ENCODE results near the gene TMEM40.

TMEM40 gene

GRCh38 chr3:12719541-12719940, 39.5 kb downstream of the TMEM40 start:
- H3K4me3 ChIP-seq (ENCODE audit: control insufficient read depth in 1 of 7, extremely low read depth in 1 of 7, insufficient read depth in 4 of 7, low read depth in 2 of 7, low read length in 6 of 7): peak overlapping the region in 3 of 7 experiments; percentile 31 to 49 (median 42)

DNA sequence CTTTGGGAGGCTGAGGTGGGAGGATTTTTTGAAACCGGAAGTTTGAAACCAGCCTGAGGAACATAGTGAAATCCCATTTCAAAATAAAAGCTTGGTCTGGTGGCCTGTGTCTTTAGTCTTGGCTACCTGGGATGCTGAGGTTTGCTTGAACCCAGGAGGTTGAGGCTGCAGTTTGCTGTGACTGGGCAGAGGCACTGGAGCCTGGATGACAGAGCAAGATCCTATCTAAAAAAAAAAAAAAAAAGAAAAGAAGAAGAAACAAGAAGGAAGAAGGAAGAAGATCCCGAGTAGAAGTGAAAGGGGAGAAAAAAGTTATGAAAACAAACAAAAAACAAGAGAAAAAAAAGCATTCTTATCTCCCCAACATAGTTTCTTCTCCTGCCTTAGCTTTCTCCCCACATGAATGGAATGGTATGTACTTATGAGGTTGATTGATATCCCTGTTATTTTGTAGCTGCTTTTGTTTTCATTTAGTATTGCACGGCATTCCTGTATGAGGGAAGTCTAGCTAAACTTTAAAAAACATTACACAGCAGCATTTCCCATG, 42.4 kb downstream of the TMEM40 start:
- ChIA-PET POLR2A (interaction anchor here (0.6 to 1.0 kb wide), 3 partner anchors 15 to 1887 kb away, joined by 3 to 4 read pairs (median 3); no protein-coding TSS in a partner anchor), CTCF (interaction anchor here (2.2 kb wide), 1 partner anchor 10 kb away, joined by 12 read pairs; no protein-coding TSS in a partner anchor)
- H3K27ac ChIP-seq (ENCODE audit: insufficient read depth in 1 of 2, low read depth in 1 of 2, low read length in 2 of 2, poor library complexity in 1 of 2, severe bottlenecking in 2 of 2): no peak overlapping the region
- no peaks in the 10 kb centered on the region for H3K9me3 ChIP-seq (ENCODE audit: control extremely low read depth in 1 of 5, control insufficient read depth in 4 of 5, insufficient read depth in 2 of 5, low read depth in 1 of 5, low read length in 4 of 5)
- H3K27me3 ChIP-seq (replicated peaks in 2 of 5; ENCODE audit: control insufficient read depth in 4 of 5, insufficient read depth in 5 of 5, low read length in 4 of 5): no peaks in the 10 kb centered on the region
- H3K36me3 ChIP-seq (ENCODE audit: control insufficient read depth in 4 of 4, insufficient read depth in 4 of 4, low read length in 3 of 4): no peaks in the 10 kb centered on the region
- peaks cover 0 to 8% (median 5%) of the 10 kb centered on the region in 4 experiments for H3K4me1 ChIP-seq (ENCODE audit: control extremely low read depth in 1 of 4, control insufficient read depth in 4 of 4, insufficient read depth in 4 of 4, low read length in 3 of 4)
- H3K4me3 ChIP-seq (ENCODE audit: control insufficient read depth in 1 of 7, extremely low read depth in 1 of 7, insufficient read depth in 4 of 7, low read depth in 2 of 7, low read length in 6 of 7): no peak overlapping the region
- 50% methylated on average over 1 of the region's 3 CpGs for WGBS (ENCODE audit: insufficient coverage)
- DNase-seq: no peak

More at GRCh38 chr3:12719541-12719940, 39.5 kb downstream of the TMEM40 start:
- H3K4me1 ChIP-seq (ENCODE audit: control extremely low read depth in 1 of 4, control insufficient read depth in 4 of 4, insufficient read depth in 4 of 4, low read length in 3 of 4): peaks cover 0 to 8% (median 5%) of the 10 kb centered on the region in 4 experiments
- POLR2A ChIA-PET: no interaction called here
- no peaks in the 10 kb centered on the region for H3K27me3 ChIP-seq (replicated peaks in 2 of 5; ENCODE audit: control insufficient read depth in 4 of 5, insufficient read depth in 5 of 5, low read length in 4 of 5)
- no peak for DNase-seq
- H3K9me3 ChIP-seq (ENCODE audit: control extremely low read depth in 1 of 5, control insufficient read depth in 4 of 5, insufficient read depth in 2 of 5, low read depth in 1 of 5, low read length in 4 of 5): no peaks in the 10 kb centered on the region
- 6% methylated on average over 3 of the region's 7 CpGs for WGBS (ENCODE audit: insufficient coverage)
- CTCF ChIA-PET: interaction anchor here (0.9 to 2.8 kb wide), 5 partner anchors 9 to 34 kb away, joined by 3 to 13 read pairs (median 5); no protein-coding TSS in a partner anchor
- H3K36me3 ChIP-seq (ENCODE audit: control insufficient read depth in 4 of 4, insufficient read depth in 4 of 4, low read length in 3 of 4): no peaks in the 10 kb centered on the region
- H3K27ac ChIP-seq (ENCODE audit: insufficient read depth in 1 of 2, low read depth in 1 of 2, low read length in 2 of 2, poor library complexity in 1 of 2, severe bottlenecking in 2 of 2): no peak overlapping the region

- DNase-seq: no peak
- Histone ChIP-seq H3K27me3 (replicated peaks in 2 of 5; ENCODE audit: control insufficient read depth in 4 of 5, insufficient read depth in 5 of 5, low read length in 4 of 5) (peaks cover 0 to 1% (median 0%) of the 10 kb centered on the region in 5 experiments), H3K4me1 (ENCODE audit: control extremely low read depth in 1 of 4, control insufficient read depth in 4 of 4, insufficient read depth in 4 of 4, low read length in 3 of 4) (no peaks in the 10 kb centered on the region), H3K4me3 (ENCODE audit: control insufficient read depth in 1 of 7, extremely low read depth in 1 of 7, insufficient read depth in 4 of 7, low read depth in 2 of 7, low read length in 6 of 7) (no peak overlapping the region), H3K27ac (ENCODE audit: insufficient read depth in 1 of 2, low read depth in 1 of 2, low read length in 2 of 2, poor library complexity in 1 of 2, severe bottlenecking in 2 of 2) (no peak overlapping the region), H3K36me3 (ENCODE audit: control insufficient read depth in 4 of 4, insufficient read depth in 4 of 4, low read length in 3 of 4) (no peaks in the 10 kb centered on the region), H3K9me3 (ENCODE audit: control extremely low read depth in 1 of 5, control insufficient read depth in 4 of 5, insufficient read depth in 2 of 5, low read depth in 1 of 5, low read length in 4 of 5) (no peaks in the 10 kb centered on the region)
- ChIA-PET CTCF (interaction anchor here (0.9 to 1.3 kb wide), 2 partner anchors 8 to 9 kb away, joined by 3 to 4 read pairs; no protein-coding TSS in a partner anchor), POLR2A (interaction anchor here (0.6 kb wide), 1 partner anchor 449 kb away, joined by 3 read pairs; no protein-coding TSS in a partner anchor)
- 100% methylated on average over 1 of the region's 4 CpGs for WGBS (ENCODE audit: insufficient coverage)
Observed at GRCh38 chr3:12714278-12714677, 44.8 kb downstream of the TMEM40 start.

- Histone ChIP-seq H3K36me3 (ENCODE audit: control insufficient read depth in 4 of 4, insufficient read depth in 4 of 4, low read length in 3 of 4) (no peaks in the 10 kb centered on the region), H3K4me3 (ENCODE audit: control insufficient read depth in 1 of 7, extremely low read depth in 1 of 7, insufficient read depth in 4 of 7, low read depth in 2 of 7, low read length in 6 of 7) (no peak overlapping the region), H3K9me3 (ENCODE audit: control extremely low read depth in 1 of 5, control insufficient read depth in 4 of 5, insufficient read depth in 2 of 5, low read depth in 1 of 5, low read length in 4 of 5) (no peaks in the 10 kb centered on the region), H3K27ac (ENCODE audit: insufficient read depth in 1 of 2, low read depth in 1 of 2, low read length in 2 of 2, poor library complexity in 1 of 2, severe bottlenecking in 2 of 2) (no peak overlapping the region), H3K27me3 (replicated peaks in 2 of 5; ENCODE audit: control insufficient read depth in 4 of 5, insufficient read depth in 5 of 5, low read length in 4 of 5) (peaks cover 0 to 3% (median 0%) of the 10 kb centered on the region in 5 experiments), H3K4me1 (ENCODE audit: control extremely low read depth in 1 of 4, control insufficient read depth in 4 of 4, insufficient read depth in 4 of 4, low read length in 3 of 4) (no peaks in the 10 kb centered on the region)
- POLR2A ChIA-PET: interaction anchor here (0.5 to 0.6 kb wide), 2 partner anchors 41 kb away, joined by 3 read pairs; no protein-coding TSS in a partner anchor
- WGBS (ENCODE audit: insufficient coverage): 86% methylated on average over 4 of the region's 4 CpGs
- no peak for DNase-seq
- CTCF ChIA-PET: interaction anchor here (1.5 kb wide), 1 partner anchor 10 kb away, joined by 6 read pairs; no protein-coding TSS in a partner anchor
Observed at GRCh38 chr3:12710062-12710461, 49.0 kb downstream of the TMEM40 start.

GRCh38 chr3:12709334-12709733, 49.7 kb downstream of the TMEM40 start:
- DNase-seq: no peak
- H3K36me3 ChIP-seq (ENCODE audit: control insufficient read depth in 4 of 4, insufficient read depth in 4 of 4, low read length in 3 of 4): no peaks in the 10 kb centered on the region
- H3K4me3 ChIP-seq (ENCODE audit: control insufficient read depth in 1 of 7, extremely low read depth in 1 of 7, insufficient read depth in 4 of 7, low read depth in 2 of 7, low read length in 6 of 7): no peak overlapping the region
- ChIA-PET CTCF (interaction anchor here (0.8 to 1.1 kb wide), 2 partner anchors 10 to 25 kb away, joined by 3 to 5 read pairs; no protein-coding TSS in a partner anchor), POLR2A (interaction anchor here (0.6 kb wide), 1 partner anchor 41 kb away, joined by 3 read pairs; no protein-coding TSS in a partner anchor)
- H3K9me3 ChIP-seq (ENCODE audit: control extremely low read depth in 1 of 5, control insufficient read depth in 4 of 5, insufficient read depth in 2 of 5, low read depth in 1 of 5, low read length in 4 of 5): no peaks in the 10 kb centered on the region
- H3K27me3 ChIP-seq (replicated peaks in 2 of 5; ENCODE audit: control insufficient read depth in 4 of 5, insufficient read depth in 5 of 5, low read length in 4 of 5): peaks cover 0 to 3% (median 0%) of the 10 kb centered on the region in 5 experiments
- no peaks in the 10 kb centered on the region for H3K4me1 ChIP-seq (ENCODE audit: control extremely low read depth in 1 of 4, control insufficient read depth in 4 of 4, insufficient read depth in 4 of 4, low read length in 3 of 4)
- WGBS (ENCODE audit: insufficient coverage): 85% methylated on average over 3 of the region's 3 CpGs
- no peak overlapping the region for H3K27ac ChIP-seq (ENCODE audit: insufficient read depth in 1 of 2, low read depth in 1 of 2, low read length in 2 of 2, poor library complexity in 1 of 2, severe bottlenecking in 2 of 2)

DNA sequence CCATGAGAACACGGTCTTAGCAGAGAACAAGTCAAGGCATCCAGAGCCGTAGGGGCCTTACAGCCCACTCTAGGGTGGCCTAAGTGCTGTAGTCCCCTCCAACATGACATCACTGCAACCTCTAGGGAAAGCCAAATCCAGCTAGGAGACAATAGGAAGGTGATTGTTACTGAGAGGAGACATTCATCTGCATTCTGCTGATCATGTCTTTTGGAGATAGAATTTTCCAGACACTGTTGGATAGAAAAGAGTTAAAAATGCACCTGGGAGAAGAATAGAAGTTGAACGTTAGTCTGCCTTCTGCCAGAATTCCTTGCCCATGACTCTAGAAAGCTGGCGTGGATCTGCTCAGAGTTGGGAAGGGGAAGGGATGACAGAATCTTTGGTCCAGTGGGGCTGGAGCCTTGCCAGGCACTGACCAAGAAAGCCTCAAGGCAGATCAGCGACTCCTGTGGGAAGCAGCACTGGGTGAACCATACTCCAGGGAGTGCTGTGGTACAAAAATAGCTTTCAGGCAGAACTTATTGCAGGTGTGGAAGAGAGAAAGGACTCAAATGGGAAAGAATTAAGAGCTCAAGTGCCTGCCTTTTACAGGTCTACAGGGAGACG, 50.4 kb downstream of the TMEM40 start:
- CTCF ChIA-PET: interaction anchor here (0.8 to 1.1 kb wide), 2 partner anchors 11 to 24 kb away, joined by 3 to 5 read pairs; no protein-coding TSS in a partner anchor
- no peaks in the 10 kb centered on the region for H3K36me3 ChIP-seq (ENCODE audit: control insufficient read depth in 4 of 4, insufficient read depth in 4 of 4, low read length in 3 of 4)
- no peak for DNase-seq
- no peak overlapping the region for H3K4me3 ChIP-seq (ENCODE audit: control insufficient read depth in 1 of 7, extremely low read depth in 1 of 7, insufficient read depth in 4 of 7, low read depth in 2 of 7, low read length in 6 of 7)
- peaks cover 0 to 3% (median 0%) of the 10 kb centered on the region in 5 experiments for H3K27me3 ChIP-seq (replicated peaks in 2 of 5; ENCODE audit: control insufficient read depth in 4 of 5, insufficient read depth in 5 of 5, low read length in 4 of 5)
- no peaks in the 10 kb centered on the region for H3K4me1 ChIP-seq (ENCODE audit: control extremely low read depth in 1 of 4, control insufficient read depth in 4 of 4, insufficient read depth in 4 of 4, low read length in 3 of 4)
- POLR2A ChIA-PET: no interaction called here
- H3K27ac ChIP-seq (ENCODE audit: insufficient read depth in 1 of 2, low read depth in 1 of 2, low read length in 2 of 2, poor library complexity in 1 of 2, severe bottlenecking in 2 of 2): no peak overlapping the region
- 91% methylated on average over 5 of the region's 6 CpGs for WGBS (ENCODE audit: insufficient coverage)
- H3K9me3 ChIP-seq (ENCODE audit: control extremely low read depth in 1 of 5, control insufficient read depth in 4 of 5, insufficient read depth in 2 of 5, low read depth in 1 of 5, low read length in 4 of 5): no peaks in the 10 kb centered on the region
